ENCODE measurements around the gene WWOX.

WWOX gene

DNA sequence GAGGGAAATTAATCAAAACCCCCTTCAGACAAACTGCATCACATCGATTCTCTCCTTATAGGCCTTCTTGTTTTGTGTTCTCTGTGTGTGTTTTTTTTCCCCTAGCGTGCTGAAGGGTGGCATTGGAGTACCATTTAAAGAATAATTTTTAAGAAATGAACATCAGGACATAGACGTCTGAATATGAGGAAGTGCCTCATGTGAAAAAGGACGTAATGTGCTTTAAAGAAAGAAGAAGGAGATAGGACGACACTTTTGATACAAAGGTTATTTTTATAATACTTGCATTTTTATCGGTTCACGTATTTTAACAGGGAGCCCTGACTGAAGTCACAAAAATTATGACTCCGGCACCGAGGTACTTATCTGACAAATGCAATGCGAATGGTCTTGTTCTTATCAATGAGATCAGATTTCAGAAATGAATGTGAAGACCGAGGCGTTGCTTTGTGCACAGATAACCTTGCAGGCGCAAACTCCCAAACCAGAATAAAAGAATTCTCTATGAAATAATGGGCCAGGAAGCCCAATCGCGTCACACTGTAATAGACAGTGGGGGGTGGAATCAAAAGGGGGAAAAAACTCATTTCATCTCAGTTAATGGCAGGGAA is 894.8 kb downstream of the WWOX start:
- no peak overlapping the region for H3K4me3 ChIP-seq (ENCODE audit: low read depth, low read length)

DNA sequence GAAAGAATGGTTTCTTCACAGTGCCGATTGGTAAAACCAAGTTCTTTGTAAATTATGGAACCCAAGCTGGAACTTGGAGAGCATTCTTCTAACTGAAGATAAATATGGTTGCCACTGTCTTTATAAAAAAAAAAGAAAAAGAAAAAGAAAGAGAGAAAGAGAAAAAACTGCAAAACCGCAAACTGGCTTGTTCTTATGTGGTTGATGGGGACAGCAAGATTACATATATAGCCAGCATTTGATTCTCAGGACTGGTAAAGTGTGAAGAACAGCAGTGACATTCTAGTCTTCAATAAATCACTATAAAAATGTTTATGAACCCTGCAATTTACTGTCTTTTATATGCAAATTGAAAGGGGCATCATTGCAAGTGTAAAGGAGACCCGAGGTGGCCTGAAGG is 896.0 kb downstream of the WWOX start:
- H3K4me3 ChIP-seq (ENCODE audit: low read depth, low read length): no peak overlapping the region

DNA sequence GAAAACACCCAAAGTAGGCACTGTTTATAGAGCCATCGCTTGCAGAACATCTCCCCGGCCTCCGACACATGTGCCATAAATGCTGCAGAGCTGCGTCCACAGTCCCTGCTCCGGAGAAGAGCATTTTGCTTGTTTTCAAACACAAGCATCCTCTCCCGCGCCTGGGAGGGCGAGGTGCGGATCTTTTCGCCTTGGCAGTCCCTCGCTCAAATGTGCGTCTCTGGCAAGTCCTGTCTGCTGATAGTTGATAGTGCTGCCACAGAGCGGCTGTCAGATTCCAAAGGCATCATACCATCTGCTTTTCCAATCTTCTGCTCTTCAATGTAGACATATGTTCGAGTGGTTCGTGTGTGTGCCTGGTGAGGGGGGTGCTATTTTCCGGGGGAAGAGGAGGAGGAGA is 897.3 kb downstream of the WWOX start:
- H3K4me3 ChIP-seq (ENCODE audit: low read depth, low read length): no peak overlapping the region

DNA sequence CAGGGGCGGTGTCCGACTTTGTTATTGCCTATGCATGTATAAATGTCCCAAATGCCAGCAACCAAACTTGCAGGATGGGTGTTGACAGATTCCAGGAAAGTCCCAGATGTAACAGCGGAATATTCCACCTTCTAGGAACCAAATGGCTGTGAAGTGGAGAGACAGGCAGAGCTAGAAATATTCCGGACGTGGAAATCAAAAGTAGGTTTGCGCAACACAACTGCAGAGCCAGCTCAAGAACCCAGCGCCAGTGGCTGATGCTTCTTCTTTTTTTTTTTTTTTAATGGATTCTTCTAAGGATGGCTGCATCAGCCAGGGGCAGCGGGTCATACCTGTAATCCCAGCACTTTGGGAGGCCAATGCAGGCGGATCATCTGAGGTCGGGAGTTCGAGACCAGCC is 899.4 kb downstream of the WWOX start:
- no peak overlapping the region for H3K4me3 ChIP-seq (ENCODE audit: low read depth, low read length)

DNA sequence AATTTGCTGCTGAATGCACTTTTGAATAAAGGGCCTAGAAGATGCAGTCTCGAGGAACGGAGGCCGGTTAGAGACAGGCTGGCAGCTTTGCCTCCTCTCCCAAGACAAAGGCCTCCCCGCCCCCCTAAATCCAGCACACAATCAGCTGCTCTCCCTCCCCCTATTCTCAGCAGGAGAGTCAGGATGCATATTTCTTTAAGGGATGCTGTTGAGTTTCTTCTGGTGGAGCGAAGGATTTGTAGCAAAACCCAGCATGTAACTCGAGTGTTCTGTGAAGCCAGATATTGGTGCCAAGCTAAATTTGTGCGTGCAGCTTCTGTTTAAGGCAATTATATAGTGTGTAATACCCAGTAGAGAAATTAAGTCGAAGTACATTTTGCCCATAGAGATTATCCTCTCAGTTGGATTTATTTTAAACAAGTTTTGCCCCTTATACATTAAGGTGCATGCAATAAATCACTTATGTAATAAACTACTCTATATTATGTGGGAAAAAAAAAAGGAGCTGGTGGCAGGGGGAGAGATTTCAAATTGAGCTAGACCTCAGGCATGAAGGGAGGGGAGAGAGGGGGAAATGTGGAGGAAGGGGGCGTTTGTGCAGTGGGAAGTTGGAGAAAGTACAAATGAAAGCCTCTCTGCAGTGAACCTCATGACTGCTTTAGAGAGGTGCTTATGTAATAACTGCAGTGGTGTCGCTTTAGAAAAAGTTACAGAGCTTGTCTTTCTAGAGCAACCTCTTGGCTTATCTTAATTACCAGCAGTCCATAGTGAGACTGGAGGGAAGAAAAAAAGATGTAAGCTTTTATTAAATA is 901.9 kb downstream of the WWOX start:
- no peak overlapping the region for H3K4me3 ChIP-seq (ENCODE audit: low read depth, low read length)

DNA sequence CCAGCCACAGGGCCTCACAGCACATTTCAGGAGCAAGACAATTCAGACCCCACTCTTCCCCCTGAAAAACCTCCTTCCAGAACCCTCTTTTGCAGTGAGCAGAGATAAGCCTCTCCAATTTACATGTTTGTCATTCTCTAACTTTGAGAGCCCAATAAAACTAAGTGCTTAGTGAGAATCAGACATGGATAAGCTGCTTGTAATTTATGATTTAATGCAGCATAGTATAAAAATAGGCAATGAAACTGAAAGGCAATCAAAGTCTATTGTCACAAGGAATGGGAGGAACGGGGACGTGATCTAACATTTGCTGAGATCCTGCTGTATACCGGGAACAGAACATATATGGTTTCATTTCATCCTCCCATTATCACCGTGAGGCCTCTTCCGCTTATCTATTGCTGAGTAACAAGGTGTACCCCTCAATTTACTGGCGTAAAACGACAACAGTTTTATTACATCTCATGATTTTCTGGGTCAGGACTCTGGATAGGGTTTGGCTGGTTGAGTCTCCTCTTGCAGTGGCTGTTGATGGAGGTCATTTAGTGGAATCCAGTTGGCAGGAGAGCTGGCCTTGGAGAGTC is 903.7 kb downstream of the WWOX start:
- H3K4me3 ChIP-seq (ENCODE audit: low read depth, low read length): no peak overlapping the region

DNA sequence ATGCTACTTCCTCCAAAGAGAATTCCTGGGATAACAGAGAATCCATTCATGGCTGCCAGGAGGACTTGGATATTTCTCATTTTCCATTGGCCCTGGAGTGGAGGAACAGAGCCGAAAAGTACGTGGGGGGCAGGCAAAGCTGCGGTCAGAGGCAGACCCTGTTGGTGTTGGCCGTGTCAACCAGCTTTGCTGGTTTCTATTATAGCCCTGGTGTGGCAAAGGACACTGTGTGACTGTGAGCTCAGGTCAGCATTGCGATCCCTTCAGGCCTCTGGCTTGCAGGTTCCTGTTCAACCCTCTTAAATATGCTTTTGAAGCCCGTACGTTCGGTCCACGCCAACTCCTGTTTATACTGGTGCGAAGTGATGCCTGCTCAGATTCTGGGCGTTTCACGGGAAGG is 904.9 kb downstream of the WWOX start:
- no peak overlapping the region for H3K4me3 ChIP-seq (ENCODE audit: low read depth, low read length)

DNA sequence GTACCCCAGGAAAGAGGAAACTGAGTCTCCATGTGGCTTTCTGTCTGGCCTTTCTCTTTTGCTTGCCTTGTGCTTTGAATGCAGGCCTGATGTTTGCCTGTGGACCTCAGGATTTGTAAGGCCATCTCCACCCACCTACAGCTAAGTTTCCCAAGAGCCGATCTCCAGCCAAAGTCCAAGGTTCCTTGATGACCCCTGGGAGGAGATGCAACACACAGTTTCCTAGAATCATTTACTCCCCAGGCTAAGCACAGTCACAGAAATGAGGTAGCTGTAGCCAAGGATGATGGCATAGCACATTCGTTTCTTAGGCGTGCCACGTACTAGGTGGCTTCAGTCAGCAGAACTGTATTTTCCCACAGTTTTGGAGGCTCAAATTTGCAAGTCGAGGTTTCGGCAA is 905.6 kb downstream of the WWOX start:
- no peak overlapping the region for H3K4me3 ChIP-seq (ENCODE audit: low read depth, low read length)

DNA sequence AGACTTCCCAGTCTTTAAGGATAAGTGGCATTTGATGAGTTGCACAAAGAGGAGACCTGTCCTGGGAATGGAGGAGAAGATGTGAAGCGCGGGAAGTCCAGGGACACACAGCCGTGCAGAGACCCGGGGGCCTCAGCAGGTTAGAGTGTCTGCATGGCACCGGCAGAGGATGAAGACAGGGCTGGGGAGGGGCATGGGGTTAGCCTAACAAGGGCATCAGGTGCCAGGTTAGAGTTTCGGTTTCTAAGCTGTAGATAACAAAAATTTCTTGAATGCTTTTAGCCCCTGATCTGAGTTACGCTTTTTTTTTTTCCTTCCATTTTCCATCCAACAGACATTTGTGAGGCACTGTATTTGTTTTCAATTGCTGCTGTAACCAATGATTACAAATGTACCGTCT is 906.8 kb downstream of the WWOX start:
- H3K4me3 ChIP-seq (ENCODE audit: low read depth, low read length): no peak overlapping the region

DNA sequence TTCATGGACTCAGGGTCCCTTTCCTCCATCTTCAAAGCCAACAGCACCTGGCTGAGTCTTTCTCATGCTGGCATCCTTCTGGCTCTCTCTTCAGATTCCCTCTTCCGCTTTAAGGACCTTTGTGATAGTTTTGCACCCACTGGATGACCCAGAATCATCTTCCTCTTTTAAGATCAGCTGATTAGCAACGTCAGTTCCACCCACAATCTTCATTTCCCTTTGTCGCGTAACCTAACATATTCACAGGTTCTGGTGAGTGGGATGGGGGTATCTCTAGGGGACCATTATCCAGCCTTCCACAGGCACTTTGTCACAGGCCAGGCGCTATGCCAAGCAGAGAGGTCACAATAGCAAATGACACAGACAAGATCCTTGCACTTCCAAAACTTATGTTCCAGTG is 907.3 kb downstream of the WWOX start:
- no peak overlapping the region for H3K4me3 ChIP-seq (ENCODE audit: low read depth, low read length)

DNA sequence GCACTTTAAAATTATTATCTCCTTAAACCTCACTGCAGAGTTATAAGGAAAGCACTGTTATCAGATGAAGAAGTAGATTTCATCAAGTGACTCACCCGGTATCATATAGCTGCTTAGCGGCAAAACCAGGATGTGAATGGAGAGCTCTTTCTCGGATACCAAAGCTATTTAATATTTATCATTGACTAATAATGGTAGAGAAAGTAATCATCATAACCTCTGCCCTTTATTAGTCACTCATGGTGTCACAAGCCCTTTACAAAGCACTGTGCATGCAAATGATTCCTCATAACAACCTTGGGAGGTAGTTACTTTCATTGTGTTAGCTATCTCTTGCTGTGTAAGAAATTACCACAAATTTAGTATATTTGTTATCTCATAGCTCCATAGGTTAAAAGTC is 908.2 kb downstream of the WWOX start:
- H3K4me3 ChIP-seq (ENCODE audit: low read depth, low read length): no peak overlapping the region

DNA sequence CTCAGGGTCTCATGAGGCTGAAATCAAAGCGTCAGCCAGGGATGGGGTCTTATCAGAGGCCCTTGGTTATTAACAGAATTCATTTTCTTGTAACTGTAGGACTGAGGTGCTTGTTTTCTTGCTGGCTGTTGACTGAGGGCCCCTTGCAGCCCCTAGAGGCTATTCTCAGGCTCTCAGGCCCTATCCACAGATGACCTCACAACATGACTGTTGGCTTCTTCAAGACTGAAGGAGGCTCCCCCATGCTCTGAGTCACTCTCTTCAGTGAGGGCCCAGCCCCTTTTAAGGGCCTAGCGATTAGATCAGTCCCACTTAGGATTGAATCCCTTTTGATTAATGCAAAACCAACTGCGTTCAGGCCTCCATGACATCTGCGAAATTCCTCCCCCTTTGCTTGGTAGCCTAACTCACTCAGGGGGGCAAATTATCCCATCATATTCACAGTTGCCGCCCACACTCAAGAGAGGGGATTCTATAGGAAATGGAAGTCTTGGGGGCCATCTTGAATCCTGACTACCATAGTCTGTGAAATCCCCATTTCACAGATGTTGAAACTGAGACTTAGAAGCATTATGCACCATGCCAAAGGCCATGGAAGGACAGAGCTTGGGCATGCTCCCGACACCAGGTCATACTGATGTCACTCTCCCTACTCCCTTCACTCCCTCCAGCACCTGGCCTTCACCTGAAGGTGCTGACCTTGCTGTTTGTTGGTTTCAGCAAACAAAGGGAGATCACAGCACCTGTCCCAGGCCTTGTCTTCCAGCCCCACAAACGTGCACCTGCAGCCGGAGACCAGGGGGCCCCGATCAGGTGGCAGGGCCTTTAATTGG is 908.8 kb downstream of the WWOX start:
- H3K4me3 ChIP-seq (ENCODE audit: low read depth, low read length): no peak overlapping the region

DNA sequence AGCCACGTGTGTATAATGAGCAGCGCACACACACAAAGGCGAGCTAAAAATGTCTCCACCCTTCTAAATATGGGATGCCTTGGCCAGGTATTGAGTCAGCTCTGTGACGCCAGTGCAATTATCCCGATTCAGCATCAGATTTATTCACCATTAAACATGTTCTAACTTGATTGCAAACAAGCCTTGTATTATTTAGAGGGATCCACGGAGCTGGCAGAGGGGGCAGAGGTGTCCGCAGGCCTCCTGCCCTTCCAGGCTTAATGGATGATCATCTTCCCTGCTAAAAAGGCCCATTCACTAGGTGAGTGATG is 909.4 kb downstream of the WWOX start:
- no peak overlapping the region for H3K4me3 ChIP-seq (ENCODE audit: low read depth, low read length)

DNA sequence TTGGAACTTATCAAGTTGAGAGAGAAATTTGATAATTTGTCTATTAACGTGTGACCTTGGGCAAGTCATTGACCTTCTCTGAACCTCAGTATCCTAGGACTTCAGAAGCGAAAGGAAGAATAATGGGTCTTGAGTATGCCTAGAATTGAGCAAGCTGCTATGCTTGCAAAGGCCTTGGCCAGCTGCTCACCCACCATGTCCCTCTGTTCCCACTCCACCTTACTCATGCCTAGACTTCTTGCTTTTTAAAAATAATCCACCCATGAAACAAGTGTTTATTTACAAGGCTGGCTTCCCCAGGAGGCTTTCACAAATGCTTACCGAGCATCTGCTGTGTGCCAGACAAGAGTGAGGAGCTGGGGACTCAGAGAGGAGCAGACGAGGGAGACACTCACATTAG is 910.4 kb downstream of the WWOX start:
- no peak overlapping the region for H3K4me3 ChIP-seq (ENCODE audit: low read depth, low read length)

DNA sequence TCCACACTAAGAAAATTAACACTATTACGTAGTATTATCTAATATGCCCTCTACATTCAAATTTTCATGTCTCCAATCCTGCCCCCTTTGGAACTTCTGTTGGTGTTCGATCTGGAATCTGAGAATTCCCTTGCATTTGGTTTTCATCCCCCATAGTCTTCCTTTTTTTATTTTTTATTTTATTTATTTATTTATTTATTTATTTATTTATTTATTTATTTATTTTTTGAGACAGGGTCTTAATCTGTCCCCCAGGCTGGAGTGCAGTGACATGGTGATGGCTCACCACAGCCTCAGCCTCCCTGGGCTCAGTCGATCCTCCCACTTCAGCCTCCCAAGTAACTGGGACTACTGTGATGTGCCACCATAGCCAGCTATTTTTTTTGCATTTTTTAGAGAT is 911.8 kb downstream of the WWOX start:
- H3K4me3 ChIP-seq (ENCODE audit: low read depth, low read length): no peak overlapping the region

DNA sequence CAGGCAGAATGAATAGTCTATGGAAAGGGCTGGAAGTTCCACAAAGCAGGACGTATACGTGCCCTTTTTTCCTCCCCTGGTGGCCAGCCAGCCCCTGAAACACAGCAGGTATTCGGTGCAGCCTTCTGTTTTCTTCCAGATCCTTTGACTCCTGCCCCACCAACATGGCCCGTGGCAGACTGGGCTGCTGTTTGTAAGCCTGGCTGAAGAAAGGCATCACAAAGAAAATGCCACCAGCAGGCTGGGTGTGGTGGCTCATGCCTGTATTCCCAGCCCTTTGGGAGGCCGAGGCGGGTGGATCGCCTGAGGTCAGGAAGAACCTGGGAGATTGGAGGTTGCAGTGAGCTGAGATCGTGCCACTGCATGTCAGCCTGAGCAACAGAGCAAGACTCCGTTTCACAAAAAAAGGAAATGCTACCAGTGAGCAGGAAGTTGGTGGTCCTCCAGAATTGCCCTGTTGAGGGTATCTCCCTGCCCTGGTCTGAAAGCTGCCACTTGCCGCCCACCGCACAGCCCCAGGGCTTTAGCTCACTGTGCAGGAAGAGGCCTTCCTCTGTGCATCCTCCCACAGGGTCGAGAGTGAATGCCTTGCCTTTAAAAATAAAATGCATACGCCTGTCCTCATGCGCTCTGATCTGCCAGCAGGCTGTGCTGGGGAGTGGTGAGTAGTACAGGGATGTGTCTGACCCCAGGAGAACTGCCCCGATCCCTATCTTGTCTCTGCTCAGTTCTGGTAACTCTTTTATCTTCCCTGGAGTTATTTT is 913.4 kb downstream of the WWOX start:
- no peak overlapping the region for H3K4me3 ChIP-seq (ENCODE audit: low read depth, low read length)

DNA sequence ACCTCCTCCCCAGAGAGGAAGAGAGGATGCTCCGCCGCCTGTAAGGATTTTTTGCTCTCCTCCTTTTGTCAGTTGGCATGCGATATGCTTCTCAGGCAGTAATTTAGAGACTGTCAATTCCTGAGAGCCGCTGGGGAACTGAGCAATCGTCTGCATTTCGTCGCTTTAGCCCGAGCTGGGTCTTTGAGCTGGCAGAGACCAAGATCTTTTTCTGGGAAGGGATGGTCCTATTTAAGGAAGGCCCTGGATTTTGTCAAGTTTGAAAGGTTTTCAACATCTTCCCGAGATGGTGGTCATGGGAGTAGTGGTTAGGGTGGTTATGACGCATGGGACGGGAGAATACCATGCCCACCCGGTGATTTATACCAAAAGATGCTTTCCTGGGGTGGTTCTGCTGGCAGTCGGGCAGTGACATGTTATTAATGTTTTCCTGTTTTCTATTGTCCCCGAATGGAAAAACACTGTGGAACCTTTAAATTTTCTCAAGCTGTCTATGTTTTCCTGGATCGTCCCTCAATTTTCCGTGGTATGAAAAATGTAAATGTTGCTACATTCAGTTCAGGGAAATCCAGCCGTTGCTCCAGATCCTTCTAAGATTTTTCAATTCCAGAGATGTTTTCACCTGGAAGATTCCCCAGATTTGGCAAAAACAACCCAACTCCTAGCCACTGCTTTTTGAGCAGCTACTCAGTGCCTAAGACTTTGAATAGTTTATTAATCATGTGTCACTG is 914.6 kb downstream of the WWOX start:
- H3K4me3 ChIP-seq (ENCODE audit: low read depth, low read length): no peak overlapping the region

DNA sequence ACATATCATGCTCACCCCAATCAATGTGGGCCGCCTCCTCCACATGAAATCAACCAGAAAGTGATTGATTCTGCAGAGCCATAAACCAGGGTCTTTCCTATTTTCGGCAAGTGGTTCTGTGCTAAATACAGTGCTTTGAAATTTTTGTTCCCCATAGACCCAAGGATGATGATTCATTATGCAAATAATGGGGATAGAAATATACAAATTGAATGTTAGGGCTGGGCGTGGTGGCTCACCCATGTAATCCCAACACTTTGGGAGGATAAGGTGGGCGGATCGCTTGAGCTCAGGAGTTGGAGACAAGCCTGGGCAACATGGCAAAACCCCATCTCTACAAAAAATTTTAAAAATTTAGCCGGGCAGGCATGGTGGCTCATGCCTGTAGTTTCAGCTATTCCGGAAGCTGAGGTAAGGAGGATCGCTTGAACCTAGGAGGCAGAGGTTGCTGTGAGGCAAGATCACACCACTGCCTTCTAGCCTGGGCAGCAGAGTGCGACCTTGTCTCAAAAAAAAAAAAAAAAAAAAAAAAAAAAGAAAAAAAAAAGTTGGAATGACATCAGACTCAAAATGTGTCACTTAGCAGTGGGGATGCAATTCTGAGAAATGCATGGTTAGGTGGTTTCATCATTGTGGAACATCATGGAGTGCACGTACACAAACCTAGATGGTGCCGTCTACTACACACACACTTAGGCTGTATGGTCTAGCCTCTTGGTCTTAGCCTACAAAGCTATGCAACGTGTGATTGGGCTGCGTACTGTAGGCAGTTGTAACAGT is 919.4 kb downstream of the WWOX start:
- no peak overlapping the region for H3K4me3 ChIP-seq (ENCODE audit: low read depth, low read length)

DNA sequence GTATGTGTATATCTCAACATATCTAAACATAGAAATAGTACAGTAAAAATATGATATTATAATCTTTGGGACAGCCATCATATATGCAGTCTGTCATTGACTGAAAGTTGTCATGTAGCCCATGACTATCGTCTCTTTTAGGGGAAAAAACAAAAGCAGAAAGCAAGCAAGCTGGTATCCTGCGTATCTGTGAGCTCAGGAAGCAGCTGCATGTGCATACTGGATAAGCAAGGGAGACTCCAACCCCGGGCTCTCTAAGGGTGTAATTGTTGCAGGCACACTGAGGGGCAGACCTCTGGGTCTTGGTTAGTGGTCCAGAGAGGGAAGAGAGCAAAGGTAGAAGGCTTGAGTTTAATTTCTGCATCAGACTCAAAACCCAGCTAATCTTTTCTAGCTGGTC is 920.0 kb downstream of the WWOX start:
- H3K4me3 ChIP-seq (ENCODE audit: low read depth, low read length): no peak overlapping the region
